Measurements from ENCODE around the gene ATP8B1. TPM values are rescaled to one million over a fixed set of nuclear protein-coding genes. Genes with fewer than 3 reads are reported as not detected.
"Not testable (repeated sequence)": the region's sequence is repeated elsewhere in the genome, so short reads cannot be mapped to it uniquely, and the experiment has no call there.

The ATP8B1 gene
- total RNA-seq, 2 experiments from 2014 or later, result not detected

- CTCF ChIA-PET, result no interaction called here
- no peaks in the 10 kb centered on the region for H3K9me3 Mint-ChIP-seq
- no peaks in the 10 kb centered on the region for H3K27me3 Mint-ChIP-seq (ENCODE audit: low read depth)
- H3K27ac Mint-ChIP-seq, result no peak overlapping the region
- no peak overlapping the region for H3K4me3 Mint-ChIP-seq
- DNase-seq, result no peak
- H3K36me3 Mint-ChIP-seq (ENCODE audit: low read depth), result no peaks in the 10 kb centered on the region
- intact Hi-C loops (cut with micrococcal nuclease), result no loop called here
- H3K4me1 Mint-ChIP-seq (ENCODE audit: low read depth), result peaks cover 2% of the 10 kb centered on the region
Observed at GRCh38 chr18:57747809-57748680, 55.1 kb downstream of the ATP8B1 start.

- Mint-ChIP-seq H3K27me3 (ENCODE audit: low read depth) (no peaks in the 10 kb centered on the region), H3K4me3 (no peak overlapping the region), H3K27ac (no peak overlapping the region), H3K9me3 (no peaks in the 10 kb centered on the region), H3K36me3 (ENCODE audit: low read depth) (peaks cover 2% of the 10 kb centered on the region), H3K4me1 (ENCODE audit: low read depth) (no peaks in the 10 kb centered on the region)
- CTCF ChIA-PET, result no interaction called here
- intact Hi-C loops (cut with micrococcal nuclease), result no loop called here
- no peak for DNase-seq
Observed at GRCh38 chr18:57744211-57744694, 58.9 kb downstream of the ATP8B1 start.

- Mint-ChIP-seq H3K27ac (no peak overlapping the region), H3K4me1 (ENCODE audit: low read depth) (no peaks in the 10 kb centered on the region), H3K4me3 (no peak overlapping the region), H3K36me3 (ENCODE audit: low read depth) (peaks cover 7% of the 10 kb centered on the region), H3K27me3 (ENCODE audit: low read depth) (no peaks in the 10 kb centered on the region), H3K9me3 (peaks cover 1% of the 10 kb centered on the region)
- intact Hi-C loops (cut with micrococcal nuclease), result no loop called here
- no peak for DNase-seq
- CTCF ChIA-PET, result interaction anchor here (1.3 kb wide), 1 partner anchor 10 kb away, joined by 3 read pairs; no protein-coding TSS in a partner anchor
Observed at GRCh38 chr18:57743008-57743407, 60.1 kb downstream of the ATP8B1 start.

GRCh38 chr18:57741273-57741672 is 61.8 kb downstream of the ATP8B1 start:
- no peak for DNase-seq
- peaks cover 3% of the 10 kb centered on the region for H3K9me3 Mint-ChIP-seq
- no peaks in the 10 kb centered on the region for H3K27me3 Mint-ChIP-seq (ENCODE audit: low read depth)
- H3K36me3 Mint-ChIP-seq (ENCODE audit: low read depth), result peaks cover 16% of the 10 kb centered on the region
- H3K4me3 Mint-ChIP-seq, result no peak overlapping the region
- intact Hi-C loops (cut with micrococcal nuclease), result no loop called here
- no peak overlapping the region for H3K27ac Mint-ChIP-seq
- CTCF ChIA-PET, result no interaction called here
- no peaks in the 10 kb centered on the region for H3K4me1 Mint-ChIP-seq (ENCODE audit: low read depth)

- Mint-ChIP-seq H3K27me3 (ENCODE audit: low read depth) (no peaks in the 10 kb centered on the region), H3K4me3 (no peak overlapping the region), H3K9me3 (peaks cover 12% of the 10 kb centered on the region), H3K4me1 (ENCODE audit: low read depth) (no peaks in the 10 kb centered on the region), H3K36me3 (ENCODE audit: low read depth) (peaks cover 26% of the 10 kb centered on the region), H3K27ac (no peak overlapping the region)
- CTCF ChIA-PET, result no interaction called here
- intact Hi-C loops (cut with micrococcal nuclease), result no loop called here
- no peak for DNase-seq
Observed at GRCh38 chr18:57738078-57738477, 65.0 kb downstream of the ATP8B1 start.

GRCh38 chr18:57737400-57738060 is 65.6 kb downstream of the ATP8B1 start:
- Mint-ChIP-seq H3K27me3 (ENCODE audit: low read depth) (no peaks in the 10 kb centered on the region), H3K36me3 (ENCODE audit: low read depth) (peaks cover 30% of the 10 kb centered on the region), H3K4me1 (ENCODE audit: low read depth) (no peaks in the 10 kb centered on the region), H3K4me3 (no peak overlapping the region), H3K9me3 (peaks cover 14% of the 10 kb centered on the region), H3K27ac (no peak overlapping the region)
- intact Hi-C loops (cut with micrococcal nuclease), result no loop called here
- no peak for DNase-seq
- CTCF ChIA-PET, result no interaction called here

GRCh38 chr18:57735042-57735441 is 68.1 kb downstream of the ATP8B1 start:
- DNase-seq; CTCF ChIA-PET; H3K27me3 Mint-ChIP-seq (ENCODE audit: low read depth); intact Hi-C loops (cut with micrococcal nuclease); H3K27ac Mint-ChIP-seq; H3K4me3 Mint-ChIP-seq; H3K4me1 Mint-ChIP-seq (ENCODE audit: low read depth): not testable (repeated sequence)
- Mint-ChIP-seq H3K36me3 (ENCODE audit: low read depth) (peaks cover 33% of the 10 kb centered on the region), H3K9me3 (peaks cover 21% of the 10 kb centered on the region)

GRCh38 chr18:57733861-57734260 is 69.3 kb downstream of the ATP8B1 start:
- H3K4me1 Mint-ChIP-seq (ENCODE audit: low read depth), result no peaks in the 10 kb centered on the region
- H3K27ac Mint-ChIP-seq, result no peak overlapping the region
- intact Hi-C loops (cut with micrococcal nuclease), result no loop called here
- H3K27me3 Mint-ChIP-seq (ENCODE audit: low read depth), result no peaks in the 10 kb centered on the region
- H3K4me3 Mint-ChIP-seq, result no peak overlapping the region
- CTCF ChIA-PET, result no interaction called here
- no peak for DNase-seq
- peaks cover 31% of the 10 kb centered on the region for H3K36me3 Mint-ChIP-seq (ENCODE audit: low read depth)
- peaks cover 27% of the 10 kb centered on the region for H3K9me3 Mint-ChIP-seq

- intact Hi-C loops (cut with micrococcal nuclease), result no loop called here
- no peaks in the 10 kb centered on the region for H3K4me1 Mint-ChIP-seq (ENCODE audit: low read depth)
- no peak for DNase-seq
- no peak overlapping the region for H3K27ac Mint-ChIP-seq
- H3K36me3 Mint-ChIP-seq (ENCODE audit: low read depth), result peaks cover 14% of the 10 kb centered on the region
- no peak overlapping the region for H3K4me3 Mint-ChIP-seq
- CTCF ChIA-PET, result no interaction called here
- H3K27me3 Mint-ChIP-seq (ENCODE audit: low read depth), result no peaks in the 10 kb centered on the region
- peaks cover 47% of the 10 kb centered on the region for H3K9me3 Mint-ChIP-seq
Observed at GRCh38 chr18:57730146-57730545, 73.0 kb downstream of the ATP8B1 start.

- H3K4me1 Mint-ChIP-seq (ENCODE audit: low read depth), result no peaks in the 10 kb centered on the region
- intact Hi-C loops (cut with micrococcal nuclease), result no loop called here
- CTCF ChIA-PET, result no interaction called here
- H3K4me3 Mint-ChIP-seq, result no peak overlapping the region
- H3K9me3 Mint-ChIP-seq, result peaks cover 42% of the 10 kb centered on the region
- no peaks in the 10 kb centered on the region for H3K27me3 Mint-ChIP-seq (ENCODE audit: low read depth)
- H3K36me3 Mint-ChIP-seq (ENCODE audit: low read depth), result peaks cover 12% of the 10 kb centered on the region
- DNase-seq, result no peak
- no peak overlapping the region for H3K27ac Mint-ChIP-seq
Observed at GRCh38 chr18:57728941-57729511, 74.1 kb downstream of the ATP8B1 start.

GRCh38 chr18:57727952-57728807 is 74.9 kb downstream of the ATP8B1 start:
- Mint-ChIP-seq H3K4me1 (ENCODE audit: low read depth) (no peaks in the 10 kb centered on the region), H3K9me3 (peaks cover 41% of the 10 kb centered on the region)
- CTCF ChIA-PET, result no interaction called here

More at GRCh38 chr18:57727952-57728807, 74.9 kb downstream of the ATP8B1 start:
- intact Hi-C loops (cut with micrococcal nuclease), result no loop called here
- no peak for DNase-seq
- H3K27me3 Mint-ChIP-seq (ENCODE audit: low read depth), result no peaks in the 10 kb centered on the region
- peaks cover 12% of the 10 kb centered on the region for H3K36me3 Mint-ChIP-seq (ENCODE audit: low read depth)
- H3K4me3 Mint-ChIP-seq, result no peak overlapping the region
- H3K27ac Mint-ChIP-seq, result no peak overlapping the region
